HepG2 (cell line): ENCODE data around the gene SLC2A13. TPM values are rescaled to one million over a fixed set of nuclear protein-coding genes. Genes with fewer than 3 reads are reported as not detected.

ENCODE experiments used
- ATAC-seq: fragments of 200-7000 bp; cut with Tn5 transposase; 3 replicates; pipeline ENCODE4 v1.9.1; 2020; ENCODE audit warnings: mild to moderate bottlenecking, moderate library complexity
- BruUV-seq: library from RNA; stranded (reverse); fragments of 400-500 nt; replicated peaks from 2 replicates; lab custom pipeline; 2021; lab: Mats Ljungman, UMichigan
- CTCF ChIA-PET: fragments of 300-600 bp; formaldehyde crosslinking; extraction: SDS; loops from one replicate; lab custom pipeline; 2021; ENCODE audit warnings: low total read pairs, inconsistent platforms, low intra/inter-chr PET ratio; lab: Yijun Ruan, JAX
- POLR2A ChIA-PET: fragments of 350-600 bp; sonication (Branson Sonifier 250); formaldehyde crosslinking; loops from one replicate; lab custom pipeline; 2020; ENCODE audit warnings: antibody characterized with exemption, inconsistent platforms; lab: Yijun Ruan, JAX
- DNase-seq: peaks from one replicate; pipeline ENCODE4 v3.0.0-alpha.2; 2015; ENCODE audit warnings: low spot score
- FAIRE-seq: peaks from 3 replicates; lab custom pipeline; 2011; peaks lifted over from hg19 to GRCh38; lab: Jason Lieb, UNC
- H2AFZ ChIP-seq: one replicate; pipeline ENCODE4 v1.6.1; 2011; ENCODE audit warnings: low read length, inconsistent platforms
- H3K27ac ChIP-seq: fragments of 300-600 bp; 3 replicates; pipeline ENCODE4 v1.8.0; 2011; ENCODE audit warnings: mixed run types, mild to moderate bottlenecking, mixed read lengths, low read length, inconsistent platforms; ENCODE audit not compliant: insufficient read depth; ENCODE audit errors: extremely low read length
- H3K27me3 ChIP-seq, 2 experiments: fragments of 200-600 bp in 1 of 2; 2 replicates in 1 of 2; 3 replicates in 1 of 2; pipeline versions ENCODE4 v1.6.0 to v1.8.0; 2011; ENCODE audit warnings: low read length in 2 of 2, mild to moderate bottlenecking in 2 of 2, moderate library complexity in 2 of 2, inconsistent platforms in 1 of 2; ENCODE audit not compliant: insufficient read depth in 2 of 2, control insufficient read depth in 1 of 2
- H3K36me3 ChIP-seq, 2 experiments: fragments of 200-600 bp in 1 of 2; replicated peaks in 1 of 2; 2 replicates in 1 of 2; 3 replicates in 1 of 2; pipeline versions ENCODE4 v1.5.1 to v1.8.0; 2011; ENCODE audit warnings: low read length in 2 of 2, inconsistent platforms in 1 of 2; ENCODE audit not compliant: insufficient read depth in 2 of 2, control insufficient read depth in 1 of 2
- H3K4me1 ChIP-seq: 2 replicates; pipeline ENCODE4 v1.5.1; 2012; ENCODE audit warnings: low read length, inconsistent platforms; ENCODE audit not compliant: insufficient read depth
- H3K4me2 ChIP-seq: 2 replicates; pipeline ENCODE4 v1.6.0; 2011; ENCODE audit warnings: low read depth, low read length, inconsistent platforms
- H3K4me3 ChIP-seq, 3 experiments: fragments of 200-600 bp in 1 of 3; sonication (generic), shearing (Covaris generic) in 1 of 3; replicated peaks in 1 of 3; 2 replicates each; pipeline ENCODE4 v1.5.1; 2011 to 2016; ENCODE audit warnings: low read length in 3 of 3, inconsistent platforms in 2 of 3, low read depth in 2 of 3, mild to moderate bottlenecking in 2 of 3, control low read depth in 1 of 3, mixed read lengths in 1 of 3; ENCODE audit not compliant: insufficient read depth in 1 of 3
- H3K79me2 ChIP-seq: one replicate; pipeline ENCODE4 v1.6.1; 2011; ENCODE audit warnings: low read length, inconsistent platforms; ENCODE audit not compliant: insufficient read depth
- H3K9ac ChIP-seq: 2 replicates; pipeline ENCODE4 v1.6.0; 2011; ENCODE audit warnings: mild to moderate bottlenecking, low read depth, low read length, inconsistent platforms; ENCODE audit not compliant: insufficient read depth
- H3K9me3 ChIP-seq: 2 replicates; pipeline ENCODE4 v1.5.1; 2012; ENCODE audit warnings: mild to moderate bottlenecking, low read length
- H4K20me1 ChIP-seq: 2 replicates; pipeline ENCODE4 v1.6.0; 2011; ENCODE audit warnings: inconsistent platforms, mild to moderate bottlenecking, low read length, moderate library complexity; ENCODE audit not compliant: insufficient read depth
- ATF7 ChIP-seq, 2 experiments: fragments of 450-650 bp in 1 of 2; sonication (generic) in 1 of 2; formaldehyde crosslinking in 1 of 2; IDR thresholded peaks; 2 replicates each; pipeline versions ENCODE4 v1.4.0 to v1.6.1; 2016 to 2020; ENCODE audit warnings: antibody characterized with exemption in 1 of 2, mild to moderate bottlenecking in 1 of 2, missing genetic modification reagents in 1 of 2
- ATF7-NPFF ChIP-seq: sonication (generic); formaldehyde crosslinking; IDR thresholded peaks from 2 replicates; pipeline ENCODE4 v1.8.1; 2023; ENCODE audit warnings: mild to moderate bottlenecking, low read depth, missing genetic modification reagents, moderate library complexity
- BORCS8-MEF2B ChIP-seq: sonication (generic); formaldehyde crosslinking; IDR thresholded peaks from 2 replicates; pipeline ENCODE4 v1.8.0; 2022; ENCODE audit warnings: mild to moderate bottlenecking, missing genetic modification reagents
- CREM ChIP-seq, 2 experiments: sonication (generic) in 1 of 2; formaldehyde crosslinking in 1 of 2; IDR thresholded peaks; 2 replicates each; pipeline versions ENCODE4 v1.4.0 to v1.6.1; 2016 to 2020; ENCODE audit warnings: antibody characterized with exemption in 1 of 2, mild to moderate bottlenecking in 1 of 2, missing genetic modification reagents in 1 of 2
- IKZF1 ChIP-seq: fragments of 450-650 bp; IDR thresholded peaks from 2 replicates; pipeline ENCODE4 v1.7.1; 2016
- MED8 ChIP-seq: sonication (generic); formaldehyde crosslinking; IDR thresholded peaks from 2 replicates; pipeline ENCODE4 v1.8.1; 2023; ENCODE audit warnings: mild to moderate bottlenecking, missing genetic modification reagents; ENCODE audit not compliant: insufficient replicate concordance
- NFIC ChIP-seq: IDR thresholded peaks from 2 replicates; pipeline ENCODE4 v1.6.1; 2012; ENCODE audit warnings: mild to moderate bottlenecking, low read length, inconsistent platforms
- NR2C2 ChIP-seq: sonication (generic); formaldehyde crosslinking; IDR thresholded peaks from 2 replicates; pipeline ENCODE4 v1.4.0; 2020; ENCODE audit warnings: missing genetic modification reagents, mild to moderate bottlenecking, moderate library complexity, borderline replicate concordance
- PRMT3 ChIP-seq: sonication (generic); formaldehyde crosslinking; IDR thresholded peaks from 2 replicates; pipeline ENCODE4 v1.8.1; 2022; ENCODE audit warnings: low read depth, mild to moderate bottlenecking, moderate library complexity, missing genetic modification reagents, borderline replicate concordance
- RFX1 ChIP-seq: fragments of 450-650 bp; IDR thresholded peaks from 2 replicates; pipeline ENCODE4 v1.6.1; 2017
- SIX1 ChIP-seq: sonication (generic); formaldehyde crosslinking; IDR thresholded peaks from 2 replicates; pipeline ENCODE4 v1.4.0; 2020; ENCODE audit warnings: missing genetic modification reagents, borderline replicate concordance
- TFDP2 ChIP-seq: sonication (generic); formaldehyde crosslinking; IDR thresholded peaks from 2 replicates; pipeline ENCODE4 v1.4.0; 2020; ENCODE audit warnings: missing genetic modification reagents
- TP53 ChIP-seq: sonication (generic); formaldehyde crosslinking; conservative IDR thresholded peaks from 2 replicates; pipeline ENCODE4 v1.4.0; 2020; ENCODE audit warnings: missing genetic modification reagents
- ZHX2 ChIP-seq, 2 experiments: sonication (generic) in 1 of 2; formaldehyde crosslinking in 1 of 2; IDR thresholded peaks; 2 replicates each; pipeline versions ENCODE4 v1.6.1 to v1.9.0; 2014 to 2022; ENCODE audit warnings: antibody characterized with exemption in 1 of 2, borderline replicate concordance in 1 of 2, inconsistent platforms in 1 of 2, low read depth in 1 of 2, missing genetic modification reagents in 1 of 2
- ZNF460 ChIP-seq: sonication (generic); formaldehyde crosslinking; IDR thresholded peaks from 2 replicates; pipeline ENCODE4 v1.5.1; 2020; ENCODE audit warnings: missing genetic modification reagents, mild to moderate bottlenecking, borderline replicate concordance
- ZNF605 ChIP-seq: sonication (generic); formaldehyde crosslinking; IDR thresholded peaks from 2 replicates; pipeline ENCODE4 v1.8.0; 2022; ENCODE audit warnings: mild to moderate bottlenecking, missing genetic modification reagents
- ZNF788 ChIP-seq: sonication (generic); formaldehyde crosslinking; IDR thresholded peaks from 2 replicates; pipeline ENCODE4 v1.5.0; 2020; ENCODE audit warnings: mild to moderate bottlenecking, missing genetic modification reagents, borderline replicate concordance
- ZSCAN25 ChIP-seq: sonication (generic); formaldehyde crosslinking; IDR thresholded peaks from 2 replicates; pipeline ENCODE4 v1.8.0; 2022; ENCODE audit warnings: mild to moderate bottlenecking, missing genetic modification reagents
- WGBS: methylation state at CpG from one replicate; pipeline ENCODE4 v1.1.6; 2017; ENCODE audit warnings: low lambda C conversion rate; 5-methylcytosine and 5-hydroxymethylcytosine counted together
- in situ Hi-C: cut with HindIII; loops from 2 replicates; pipeline ENCODE4 v1.10.0; 2017; ENCODE audit warnings: low pct_unique_long_range_greater_than_20kb; ENCODE audit not compliant: extremely low pct_ligation_motif_present
- intact Hi-C: fragments of 100-400 bp; cut with micrococcal nuclease; formaldehyde crosslinking; loops from one replicate; pipeline ENCODE4 v1.10.0; 2022; ENCODE audit not compliant: unreplicated experiment
- polyA plus RNA-seq, 8 experiments: library from polyadenylated mRNA; depleted of rRNA in 3 of 8; stranded (reverse) in 7 of 8; unstranded in 1 of 8; fragments of >200 nt; fragmentation: Illumina TruSeq in 4 of 8; extraction: Trizol in 4 of 8; gene quantifications; 2 replicates each; pipeline versions ENCODE4 v1.2.1 to v1.2.3, GENCODE V29; 2011 to 2016; ENCODE audit warnings: low read depth in 4 of 8, missing spikeins in 1 of 8, mixed read lengths in 1 of 8; ENCODE audit not compliant: insufficient read depth in 1 of 8
- total RNA-seq, 5 experiments: library from RNA; depleted of rRNA; stranded (reverse); fragments of >200 nt; fragmentation: Illumina TruSeq; extraction: Trizol; gene quantifications; 2 replicates each; pipeline ENCODE4 v1.2.3, GENCODE V29; 2016; ENCODE audit warnings: low read depth in 1 of 5

SLC2A13 gene
- total and polyA plus RNA-seq, 2 of the 13 experiments (the other 11 are each of a cell fraction or from before 2014, with no cell fraction given): 5.5 to 6.0 TPM

- no peak overlapping the region for H3K9ac ChIP-seq
- H3K4me3 ChIP-seq: no peak overlapping the region
- H3K4me1 ChIP-seq: no peaks in the 10 kb centered on the region
- no peak overlapping the region for H2AFZ ChIP-seq
- H3K79me2 ChIP-seq: no peaks in the 10 kb centered on the region
- H3K36me3 ChIP-seq: no peaks in the 10 kb centered on the region
- H3K27ac ChIP-seq: no peak overlapping the region
- FAIRE-seq (no peak), DNase-seq (no peak), ATAC-seq (no peak)
- H4K20me1 ChIP-seq: no peaks in the 10 kb centered on the region
- no peaks in the 10 kb centered on the region for H3K27me3 ChIP-seq
- in situ Hi-C loops: no loop called here
- ChIA-PET POLR2A (no interaction called here), CTCF (no interaction called here)
- H3K4me2 ChIP-seq: no peak overlapping the region
- no TSS peak for BruUV-seq
- intact Hi-C loops: no loop called here
- no peaks in the 10 kb centered on the region for H3K9me3 ChIP-seq
- WGBS: 54% methylated on average over 6 of the region's 6 CpGs
- TF ChIP-seq NR2C2 (CRISPR knock-in tag) (no peak), TP53 (CRISPR knock-in tag) (no peak), ZNF605 (CRISPR knock-in tag) (no peak), ZNF788 (CRISPR knock-in tag) (no peak), ZNF460 (no peak), ATF7-NPFF (CRISPR knock-in tag) (no peak), CREM (IDR thresholded peaks at IDR 0.05) (no peak), CREM (CRISPR knock-in tag; IDR thresholded peaks at IDR 0.05) (no peak), MED8 (no peak), PRMT3 (CRISPR knock-in tag) (no peak), ZSCAN25 (CRISPR knock-in tag) (no peak), SIX1 (CRISPR knock-in tag) (no peak), NFIC (no peak), BORCS8-MEF2B (CRISPR knock-in tag) (no peak), IKZF1 (no peak), ZHX2 (IDR thresholded peaks at IDR 0.05; ENCODE audit: low read depth) (no peak), ZHX2 (CRISPR knock-in tag; IDR thresholded peaks at IDR 0.05; ENCODE audit: borderline replicate concordance) (no peak), RFX1 (no peak), TFDP2 (CRISPR knock-in tag) (no peak), ATF7 (IDR thresholded peaks at IDR 0.05) (no peak), ATF7 (CRISPR knock-in tag; IDR thresholded peaks at IDR 0.05) (no peak)
Measured at GRCh38 chr12:39752482-39753137, 353.3 kb downstream of the SLC2A13 start.
